Stimulated activated naive B cell treated with anti-CD40 and anti-IgM and Interleukin-4, amounts not matched to agents 10 μg/mL and 1 μg/mL and 100 μg/mL, for 72 hours (primary cell): ENCODE results near the gene KRTAP4-6.
"Not testable (repeated sequence)": the region's sequence is repeated elsewhere in the genome, so short reads cannot be mapped to it uniquely, and the experiment has no call there.

ENCODE experiments used
- ATAC-seq, 2 donors: fragments of 150-1000 bp; cut with Tn5 transposase; replicated peaks; 2 replicates each; pipeline ENCODE4 v1.10.0; 2021; ENCODE audit warnings: moderate library complexity in 1 of 2
- DNase-seq: peaks from one replicate; pipeline ENCODE4 v3.0.0; 2021
- H3K27ac Mint-ChIP-seq: one replicate; pipeline ENCODE4 v1.8.0; 2022; ENCODE audit warnings: mild to moderate bottlenecking, mixed read lengths
- H3K27me3 Mint-ChIP-seq, 2 donors: one replicate each; pipeline ENCODE4 v1.8.0; 2022; ENCODE audit warnings: mixed read lengths in 2 of 2
- H3K36me3 Mint-ChIP-seq, 2 donors: one replicate each; pipeline ENCODE4 v1.8.0; 2022; ENCODE audit warnings: mixed read lengths in 2 of 2, mild to moderate bottlenecking in 1 of 2
- H3K4me1 Mint-ChIP-seq, 2 donors: one replicate each; pipeline ENCODE4 v1.8.0; 2022; ENCODE audit warnings: mixed read lengths in 2 of 2, mild to moderate bottlenecking in 1 of 2
- H3K4me3 Mint-ChIP-seq, 2 donors: one replicate each; pipeline ENCODE4 v1.8.0; 2022; ENCODE audit warnings: mild to moderate bottlenecking in 2 of 2, mixed read lengths in 2 of 2, moderate library complexity in 1 of 2
- H3K9me3 Mint-ChIP-seq, 2 donors: one replicate each; pipeline ENCODE4 v1.8.0; 2022; ENCODE audit warnings: mixed read lengths in 2 of 2, mild to moderate bottlenecking in 1 of 2

KRTAP4-6 gene

GRCh38 chr17:41160648-41161047 is 20.3 kb upstream of the KRTAP4-6 start, which contains the start of gene KRTAP4-4:
Gene KRTAP4-4, minus strand, starts transcription at chr17:41160748. Its CDS starts 57 bp downstream, at chr17:41160691.
- Mint-ChIP-seq H3K4me1 (peaks cover 7 to 15% of the 10 kb centered on the region in 2 donors), H3K27me3 (peaks cover 0 to 10% of the 10 kb centered on the region in 2 donors), H3K4me3 (no peak within 1 kb of the TSS), H3K9me3 (no peaks in the 10 kb centered on the region), H3K36me3 (no peaks in the 10 kb centered on the region), H3K27ac (no peak within 1 kb of the TSS)
- no peak for DNase-seq
- ATAC-seq = no peak

- H3K36me3 Mint-ChIP-seq, ATAC-seq, H3K9me3 Mint-ChIP-seq, H3K4me3 Mint-ChIP-seq, DNase-seq, H3K27me3 Mint-ChIP-seq, H3K27ac Mint-ChIP-seq: not testable (repeated sequence)
- H3K4me1 Mint-ChIP-seq = peaks cover 7 to 15% of the 10 kb centered on the region in 2 donors
Measured at GRCh38 chr17:41160190-41160589, 19.8 kb upstream of the KRTAP4-6 start.

- Mint-ChIP-seq H3K4me3 (no peak overlapping the region), H3K27me3 (peaks cover 0 to 6% of the 10 kb centered on the region in 2 donors), H3K4me1 (peaks cover 4 to 12% of the 10 kb centered on the region in 2 donors), H3K9me3 (no peaks in the 10 kb centered on the region), H3K27ac (no peak overlapping the region), H3K36me3 (no peaks in the 10 kb centered on the region)
- ATAC-seq (no peak), DNase-seq (no peak)
Measured at GRCh38 chr17:41153856-41154255, 13.5 kb upstream of the KRTAP4-6 start.

GRCh38 chr17:41151525-41151924 is 11.2 kb upstream of the KRTAP4-6 start:
- H3K9me3 Mint-ChIP-seq = peaks cover 0 to 2% of the 10 kb centered on the region in 2 donors
- H3K27me3 Mint-ChIP-seq = no peaks in the 10 kb centered on the region
- peaks cover 6 to 12% of the 10 kb centered on the region in 2 donors for H3K4me1 Mint-ChIP-seq
- H3K27ac Mint-ChIP-seq = no peak overlapping the region
- DNase-seq (no peak), ATAC-seq (no peak)
- no peak overlapping the region for H3K4me3 Mint-ChIP-seq
- H3K36me3 Mint-ChIP-seq = no peaks in the 10 kb centered on the region

- Mint-ChIP-seq H3K9me3 (peaks cover 0 to 2% of the 10 kb centered on the region in 2 donors), H3K27me3 (no peaks in the 10 kb centered on the region), H3K4me3 (no peak overlapping the region), H3K27ac (no peak overlapping the region), H3K4me1 (peaks cover 6 to 12% of the 10 kb centered on the region in 2 donors), H3K36me3 (peaks cover 0 to 2% of the 10 kb centered on the region in 2 donors)
- DNase-seq = no peak
- ATAC-seq = no peak
Measured at GRCh38 chr17:41150026-41150425, 9.7 kb upstream of the KRTAP4-6 start.

- Mint-ChIP-seq H3K4me1 (peaks cover 6 to 12% of the 10 kb centered on the region in 2 donors), H3K9me3 (peaks cover 0 to 2% of the 10 kb centered on the region in 2 donors), H3K27me3 (no peaks in the 10 kb centered on the region), H3K27ac (no peak within 1 kb of the TSS), H3K4me3 (no peak within 1 kb of the TSS), H3K36me3 (peaks cover 0 to 3% of the 10 kb centered on the region in 2 donors)
- no peak for ATAC-seq
- no peak for DNase-seq
Measured at GRCh38 chr17:41149652-41149985, 9.3 kb upstream of the KRTAP4-6 start, which contains the start of gene KRTAP4-5. Gene KRTAP4-5, minus strand, starts transcription at chr17:41149825. Its CDS starts 58 bp downstream, at chr17:41149767.

GRCh38 chr17:41148971-41149651 is 8.8 kb upstream of the KRTAP4-6 start:
- H3K4me3 Mint-ChIP-seq, H3K27me3 Mint-ChIP-seq, DNase-seq, ATAC-seq, H3K9me3 Mint-ChIP-seq, H3K27ac Mint-ChIP-seq, H3K36me3 Mint-ChIP-seq: not testable (repeated sequence)
- peaks cover 6 to 12% of the 10 kb centered on the region in 2 donors for H3K4me1 Mint-ChIP-seq

GRCh38 chr17:41147531-41148204 is 7.3 kb upstream of the KRTAP4-6 start:
- H3K27ac Mint-ChIP-seq = no peak overlapping the region
- peaks cover 6% of the 10 kb centered on the region in 2 donors for H3K4me1 Mint-ChIP-seq
- ATAC-seq (no peak), DNase-seq (no peak)
- H3K9me3 Mint-ChIP-seq = peaks cover 13 to 14% of the 10 kb centered on the region in 2 donors
- peaks cover 10 to 13% of the 10 kb centered on the region in 2 donors for H3K36me3 Mint-ChIP-seq
- no peak overlapping the region for H3K4me3 Mint-ChIP-seq
- H3K27me3 Mint-ChIP-seq = no peaks in the 10 kb centered on the region

GRCh38 chr17:41145261-41145660 is 4.9 kb upstream of the KRTAP4-6 start:
- Mint-ChIP-seq H3K36me3 (peaks cover 15 to 31% of the 10 kb centered on the region in 2 donors), H3K27me3 (no peaks in the 10 kb centered on the region), H3K27ac (no peak overlapping the region), H3K9me3 (peaks cover 20 to 25% of the 10 kb centered on the region in 2 donors), H3K4me3 (no peak overlapping the region), H3K4me1 (peaks cover 6 to 10% of the 10 kb centered on the region in 2 donors)
- ATAC-seq = no peak
- no peak for DNase-seq

GRCh38 chr17:41144846-41145245 is 4.5 kb upstream of the KRTAP4-6 start:
- ATAC-seq (no peak), DNase-seq (no peak)
- Mint-ChIP-seq H3K9me3 (peaks cover 20 to 25% of the 10 kb centered on the region in 2 donors), H3K4me3 (no peak overlapping the region), H3K36me3 (peaks cover 15 to 32% of the 10 kb centered on the region in 2 donors), H3K27me3 (peaks cover 0 to under 1% of the 10 kb centered on the region in 2 donors), H3K4me1 (peaks cover 6 to 10% of the 10 kb centered on the region in 2 donors), H3K27ac (no peak overlapping the region)

GRCh38 chr17:41141361-41141760 is 1.0 kb upstream of the KRTAP4-6 start:
- DNase-seq (no peak), ATAC-seq (no peak)
- peaks cover 0 to 4% of the 10 kb centered on the region in 2 donors for H3K27me3 Mint-ChIP-seq
- H3K9me3 Mint-ChIP-seq = peaks cover 27 to 43% of the 10 kb centered on the region in 2 donors
- peaks cover 19 to 52% of the 10 kb centered on the region in 2 donors for H3K36me3 Mint-ChIP-seq
- peaks cover 0 to 8% of the 10 kb centered on the region in 2 donors for H3K4me1 Mint-ChIP-seq
- no peak overlapping the region for H3K27ac Mint-ChIP-seq
- H3K4me3 Mint-ChIP-seq = no peak overlapping the region

GRCh38 chr17:41139865-41140264 is 479 bp downstream of the KRTAP4-6 start:
- Mint-ChIP-seq H3K36me3 (peaks cover 16 to 52% of the 10 kb centered on the region in 2 donors), H3K9me3 (peaks cover 28 to 43% of the 10 kb centered on the region in 2 donors)
- not testable (repeated sequence) for DNase-seq, H3K27ac Mint-ChIP-seq, H3K4me1 Mint-ChIP-seq, ATAC-seq, H3K27me3 Mint-ChIP-seq, H3K4me3 Mint-ChIP-seq

- H3K27ac Mint-ChIP-seq = peak overlapping the region; percentile 69
Measured at GRCh38 chr17:41133880-41134735, 6.2 kb downstream of the KRTAP4-6 start.

GRCh38 chr17:41131979-41132378 is 8.4 kb downstream of the KRTAP4-6 start:
- H3K9me3 Mint-ChIP-seq = peaks cover 2 to 5% of the 10 kb centered on the region in 2 donors
- peak overlapping the region; percentile 48 for H3K27ac Mint-ChIP-seq
- peak overlapping the region in 1 of 2 donors; percentile 7 for H3K4me3 Mint-ChIP-seq
- H3K27me3 Mint-ChIP-seq = no peaks in the 10 kb centered on the region
- ATAC-seq (peak; percentile 99 to 100), DNase-seq (no peak)
- peaks cover 0 to 1% of the 10 kb centered on the region in 2 donors for H3K36me3 Mint-ChIP-seq
- peaks cover 20 to 32% of the 10 kb centered on the region in 2 donors for H3K4me1 Mint-ChIP-seq

More at GRCh38 chr17:41133880-41134735, 6.2 kb downstream of the KRTAP4-6 start:
- Mint-ChIP-seq H3K4me3 (no peak overlapping the region), H3K36me3 (peaks cover 0 to 14% of the 10 kb centered on the region in 2 donors), H3K4me1 (peaks cover 14 to 27% of the 10 kb centered on the region in 2 donors), H3K9me3 (peaks cover 7 to 14% of the 10 kb centered on the region in 2 donors), H3K27me3 (no peaks in the 10 kb centered on the region)
- ATAC-seq (no peak), DNase-seq (no peak)
